PC-3 (cell line): ENCODE data around the gene PSME4. TPM values are rescaled to one million over a fixed set of nuclear protein-coding genes. Genes with fewer than 3 reads are reported as not detected.

Experiments used
- ATAC-seq: fragments of 200-7000 bp; cut with Tn5 transposase; 2 replicates; pipeline ENCODE4 v1.9.1; 2020; ENCODE audit warnings: mild to moderate bottlenecking, moderate library complexity
- BruUV-seq: library from RNA; stranded (reverse); fragments of 400-500 nt; replicated peaks from 2 replicates; lab custom pipeline; 2021; lab: Mats Ljungman, UMichigan
- CTCF ChIA-PET: fragments of 300-600 bp; sonication (Branson Sonifier 250); formaldehyde crosslinking; loops from one replicate; lab custom pipeline; 2022; ENCODE audit warnings: antibody characterized with exemption; lab: Charles Lee
- POLR2A ChIA-PET: fragments of 300-600 bp; sonication (Branson Sonifier 250); formaldehyde crosslinking; loops from one replicate; lab custom pipeline; 2022; ENCODE audit warnings: antibody characterized with exemption; ENCODE audit not compliant: unreplicated experiment; lab: Charles Lee
- DNase-seq: peaks from one replicate; pipeline ENCODE4 v3.0.0-alpha.2; 2015
- H2AFZ ChIP-seq: fragments of 300-600 bp; sonication (generic); 2 replicates; pipeline ENCODE4 v1.6.0; 2016; ENCODE audit warnings: antibody characterized with exemption, low read length
- H3F3A ChIP-seq: fragments of 300-600 bp; sonication (generic); one replicate; pipeline ENCODE4 v1.6.0; 2017; ENCODE audit warnings: antibody characterized with exemption, low read length, control low read depth, mild to moderate bottlenecking; ENCODE audit not compliant: unreplicated experiment
- H3K27ac ChIP-seq: fragments of 300-600 bp; sonication (generic); 2 replicates; pipeline ENCODE4 v1.5.1; 2016; ENCODE audit warnings: mild to moderate bottlenecking, low read length
- H3K27me3 ChIP-seq: fragments of 300-600 bp; sonication (generic); 2 replicates; pipeline ENCODE4 v1.6.1; 2016; ENCODE audit warnings: low read length, mixed read lengths
- H3K36me3 ChIP-seq: fragments of 300-600 bp; sonication (generic); 2 replicates; pipeline ENCODE4 v1.6.1; 2016; ENCODE audit warnings: low read depth, mixed run types, low read length, mixed read lengths
- H3K4me1 ChIP-seq: fragments of 300-600 bp; sonication (generic); 2 replicates; pipeline ENCODE4 v1.5.1; 2016; ENCODE audit warnings: low read length; ENCODE audit not compliant: insufficient read depth
- H3K4me2 ChIP-seq: fragments of 300-600 bp; sonication (generic); 2 replicates; pipeline ENCODE4 v1.6.0; 2016; ENCODE audit warnings: low read length
- H3K4me3 ChIP-seq: fragments of 300-600 bp; sonication (generic); 2 replicates; pipeline ENCODE4 v1.5.1; 2016; ENCODE audit warnings: mild to moderate bottlenecking, low read length, mixed read lengths
- H3K79me2 ChIP-seq: fragments of 300-600 bp; sonication (generic); 2 replicates; pipeline ENCODE4 v1.6.1; 2017; ENCODE audit warnings: low read length, mixed read lengths
- H3K9ac ChIP-seq: fragments of 300-600 bp; sonication (generic); 2 replicates; pipeline ENCODE4 v1.6.0; 2016; ENCODE audit warnings: mild to moderate bottlenecking, low read length
- H3K9me2 ChIP-seq: fragments of 300-600 bp; sonication (generic); replicated peaks from 2 replicates; pipeline ENCODE4 v1.6.1; 2016; ENCODE audit warnings: mixed run types, low read length, mixed read lengths
- H3K9me3 ChIP-seq: fragments of 300-600 bp; sonication (generic); 2 replicates; pipeline ENCODE4 v1.6.1; 2016; ENCODE audit warnings: low read length, mixed read lengths
- H4K20me1 ChIP-seq: fragments of 300-600 bp; sonication (generic); 2 replicates; pipeline ENCODE4 v1.6.1; 2016; ENCODE audit warnings: low read length, mixed read lengths
- CTCF ChIP-seq: fragments of 300-600 bp; sonication (generic); conservative IDR thresholded peaks from 2 replicates; pipeline ENCODE4 v1.5.1; 2017; ENCODE audit warnings: antibody characterized with exemption, low read depth, mild to moderate bottlenecking, low read length
- EZH2 ChIP-seq: fragments of 300-600 bp; sonication (generic); IDR thresholded peaks from one replicate; pipeline ENCODE4 v1.6.1; 2017; ENCODE audit warnings: antibody characterized with exemption, mild to moderate bottlenecking, low read length; ENCODE audit not compliant: unreplicated experiment
- EZH2phosphoT487 ChIP-seq: fragments of 300-600 bp; sonication (generic); IDR thresholded peaks from 2 replicates; pipeline ENCODE4 v1.6.1; 2018; ENCODE audit warnings: mild to moderate bottlenecking, antibody characterized with exemption, low read length, borderline replicate concordance
- intact Hi-C: fragments of 100-400 bp; cut with micrococcal nuclease; formaldehyde crosslinking; loops from 2 replicates; pipeline ENCODE4 v1.9.0; 2023
- total RNA-seq: library from RNA; depleted of rRNA; stranded (reverse); fragments of >200 nt; gene quantifications from 2 replicates; pipeline ENCODE4 v1.2.3, GENCODE V29; 2014

Gene PSME4
- total RNA-seq, 1 experiment from 2014 or later = 54.7 TPM

DNA sequence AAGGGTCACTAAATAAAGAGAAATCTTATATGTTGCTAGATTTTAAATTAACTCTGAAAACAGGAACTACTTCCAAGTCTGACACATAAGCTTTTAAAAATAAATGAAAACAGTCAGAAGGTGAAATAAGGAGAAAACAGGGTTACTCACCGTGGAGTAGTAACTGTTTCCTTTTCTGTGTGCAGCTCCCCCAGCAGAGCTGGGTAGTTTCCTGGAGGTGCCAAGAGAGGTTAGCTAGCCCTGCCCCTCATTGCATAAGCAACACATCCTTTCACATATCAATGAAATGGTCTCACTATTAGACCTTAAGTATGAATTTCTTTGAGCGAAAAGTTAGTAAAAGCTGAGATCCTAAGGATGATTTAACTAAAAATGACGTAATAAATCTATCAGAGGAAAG lies 57.1 kb downstream of the PSME4 start:
- Histone ChIP-seq H3K4me3 (no peak overlapping the region), H2AFZ (no peak overlapping the region), H3K9ac (no peak overlapping the region), H3K4me1 (no peaks in the 10 kb centered on the region), H3K36me3 (peaks cover 39% of the 10 kb centered on the region), H4K20me1 (no peaks in the 10 kb centered on the region), H3K27me3 (no peaks in the 10 kb centered on the region), H3K9me2 (no peaks in the 10 kb centered on the region), H3K27ac (no peak overlapping the region), H3K79me2 (no peaks in the 10 kb centered on the region), H3K9me3 (no peaks in the 10 kb centered on the region), H3F3A (no peaks in the 10 kb centered on the region), H3K4me2 (no peak overlapping the region)
- ATAC-seq = no peak
- intact Hi-C loops = no loop called here
- BruUV-seq = no TSS peak
- no peak for DNase-seq
- POLR2A ChIA-PET = no interaction called here
- no peak for TF ChIP-seq EZH2
- no peak for TF ChIP-seq EZH2phosphoT487
- no peak for TF ChIP-seq CTCF
- CTCF ChIA-PET = no interaction called here

GRCh38 chr2:53911434-53912189 lies 59.2 kb downstream of the PSME4 start:
- no TSS peak for BruUV-seq
- Histone ChIP-seq H3K27me3 (no peaks in the 10 kb centered on the region), H3K9ac (no peak overlapping the region), H3F3A (no peaks in the 10 kb centered on the region), H3K4me2 (no peak overlapping the region), H3K4me3 (no peak overlapping the region), H3K9me2 (no peaks in the 10 kb centered on the region), H3K27ac (no peak overlapping the region), H2AFZ (no peak overlapping the region), H3K9me3 (no peaks in the 10 kb centered on the region), H3K4me1 (no peaks in the 10 kb centered on the region), H4K20me1 (no peaks in the 10 kb centered on the region), H3K79me2 (no peaks in the 10 kb centered on the region), H3K36me3 (peaks cover 42% of the 10 kb centered on the region)
- ChIA-PET CTCF (no interaction called here), POLR2A (no interaction called here)
- no peak for DNase-seq
- intact Hi-C loops = no loop called here
- ATAC-seq = no peak
- TF ChIP-seq EZH2 (no peak), EZH2phosphoT487 (no peak), CTCF (no peak)

- Histone ChIP-seq H3K9me2 (no peaks in the 10 kb centered on the region), H3K36me3 (peaks cover 54% of the 10 kb centered on the region), H4K20me1 (no peaks in the 10 kb centered on the region), H3K4me3 (no peak overlapping the region), H3K27ac (no peak overlapping the region), H3K27me3 (no peaks in the 10 kb centered on the region), H3F3A (no peaks in the 10 kb centered on the region), H3K9ac (no peak overlapping the region), H3K4me2 (no peak overlapping the region), H2AFZ (no peak overlapping the region), H3K4me1 (no peaks in the 10 kb centered on the region), H3K9me3 (no peaks in the 10 kb centered on the region), H3K79me2 (no peaks in the 10 kb centered on the region)
- CTCF ChIA-PET = no interaction called here
- no peak for ATAC-seq
- TF ChIP-seq EZH2phosphoT487 (no peak), CTCF (no peak), EZH2 (no peak)
- BruUV-seq = no TSS peak
- DNase-seq = no peak
- POLR2A ChIA-PET = no interaction called here
- intact Hi-C loops = no loop called here
Observed at GRCh38 chr2:53907582-53907981, 63.2 kb downstream of the PSME4 start.
